ENCODE results near the gene NCAPH2.
"Not testable (repeated sequence)": the region's sequence is repeated elsewhere in the genome, so short reads cannot be mapped to it uniquely, and the experiment has no call there.

Gene NCAPH2

DNA sequence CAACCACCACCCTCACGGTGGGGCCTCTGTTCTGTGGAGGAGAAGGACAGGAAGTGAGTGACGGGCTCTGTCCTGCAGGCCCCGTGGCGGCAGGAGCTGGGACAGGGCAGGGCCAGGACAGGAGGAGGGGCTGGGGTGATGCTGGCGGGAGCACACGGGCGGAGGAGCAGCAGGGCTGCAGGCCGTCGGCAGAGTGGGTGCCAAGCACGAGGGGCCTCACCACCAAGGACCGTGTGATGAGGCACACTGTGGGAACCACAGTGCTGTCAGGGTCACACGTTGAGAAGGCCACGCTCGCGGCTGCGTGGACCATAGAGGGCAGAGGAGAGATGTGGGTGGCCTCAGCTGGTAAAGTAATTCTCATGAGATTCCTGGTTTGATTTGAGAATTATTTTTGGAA lies 8.9 kb downstream of the NCAPH2 start:
- DNase-seq (ENCODE audit: insufficient read length, low spot score) (no peak), FAIRE-seq (no peak)

DNA sequence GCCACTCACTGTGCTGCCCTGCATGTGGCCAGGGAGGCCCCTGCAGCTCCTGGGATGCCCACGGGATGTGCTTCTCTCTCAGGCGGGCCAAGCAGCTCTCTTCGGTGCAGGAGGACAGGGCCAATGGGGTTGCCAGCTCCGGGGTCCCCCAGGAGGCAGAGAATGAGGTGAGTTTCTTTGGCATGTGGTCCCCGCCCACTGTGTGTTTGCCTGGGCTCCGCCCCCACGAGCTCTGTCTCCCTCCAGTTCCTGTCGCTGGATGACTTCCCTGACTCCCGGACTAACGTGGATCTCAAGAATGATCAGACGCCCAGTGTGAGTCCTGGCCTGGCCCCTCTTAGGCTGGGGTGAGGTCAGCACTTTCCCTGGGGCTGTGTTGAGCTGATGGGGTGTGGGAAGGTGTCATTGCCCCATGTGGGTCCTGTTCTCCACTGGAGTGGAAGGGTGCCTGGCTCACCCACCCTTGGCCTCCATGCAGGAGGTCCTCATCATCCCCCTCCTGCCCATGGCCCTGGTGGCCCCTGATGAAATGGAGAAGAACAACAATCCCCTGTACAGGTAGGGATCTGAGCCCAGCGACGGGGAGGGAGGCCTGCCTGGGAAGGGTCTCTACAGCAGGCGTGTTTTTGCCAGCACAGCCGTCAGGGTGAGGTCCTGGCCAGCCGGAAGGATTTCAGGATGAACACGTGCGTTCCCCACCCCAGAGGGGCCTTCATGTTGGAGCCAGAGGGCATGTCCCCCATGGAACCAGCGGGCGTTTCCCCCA lies 9.7 kb downstream of the NCAPH2 start:
- FAIRE-seq (no peak), DNase-seq (ENCODE audit: insufficient read length, low spot score) (no peak)

DNA sequence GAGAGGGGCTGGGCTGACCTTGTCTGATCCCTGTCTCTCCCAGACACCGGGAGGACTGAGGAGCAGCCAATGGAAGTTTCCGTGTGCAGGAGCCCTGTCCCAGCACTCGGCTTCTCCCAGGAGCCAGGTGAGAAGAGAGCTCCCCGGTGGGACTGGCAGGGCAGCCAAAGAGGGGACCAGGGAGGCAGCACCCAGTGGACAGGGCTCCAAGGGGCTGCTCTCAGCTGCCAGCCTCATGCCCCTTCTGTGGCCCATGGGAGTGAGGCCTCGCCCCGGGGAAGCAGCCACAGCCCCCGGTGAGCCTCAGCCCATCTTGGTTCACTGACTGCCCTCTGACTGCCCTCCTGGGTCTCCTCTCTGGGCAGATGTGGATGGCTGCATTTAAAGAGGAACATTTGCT lies 10.6 kb downstream of the NCAPH2 start:
- FAIRE-seq: no peak

DNA sequence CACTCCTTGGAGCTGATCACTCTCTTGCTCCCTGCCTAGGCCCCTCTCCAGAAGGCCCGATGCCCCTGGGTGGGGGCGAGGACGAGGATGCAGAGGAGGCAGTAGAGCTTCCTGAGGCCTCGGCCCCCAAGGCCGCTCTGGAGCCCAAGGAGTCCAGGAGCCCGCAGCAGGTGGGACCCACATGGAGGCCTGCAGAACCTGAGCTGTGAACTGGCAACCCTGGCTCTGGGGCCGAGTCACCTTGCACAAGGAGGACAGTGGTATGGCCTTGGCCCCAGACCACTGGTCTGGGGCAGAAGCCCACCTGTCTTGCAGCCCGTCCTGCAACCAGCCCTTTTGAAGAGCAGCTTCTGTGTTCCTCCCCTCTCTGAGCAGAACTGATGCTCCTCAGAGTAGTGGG lies 11.1 kb downstream of the NCAPH2 start:
- FAIRE-seq (no peak), DNase-seq (ENCODE audit: insufficient read length, low spot score) (no peak)

More for the DNA sequence above, 10.6 kb downstream of the NCAPH2 start:
- DNase-seq (ENCODE audit: insufficient read length, low spot score): no peak

DNA sequence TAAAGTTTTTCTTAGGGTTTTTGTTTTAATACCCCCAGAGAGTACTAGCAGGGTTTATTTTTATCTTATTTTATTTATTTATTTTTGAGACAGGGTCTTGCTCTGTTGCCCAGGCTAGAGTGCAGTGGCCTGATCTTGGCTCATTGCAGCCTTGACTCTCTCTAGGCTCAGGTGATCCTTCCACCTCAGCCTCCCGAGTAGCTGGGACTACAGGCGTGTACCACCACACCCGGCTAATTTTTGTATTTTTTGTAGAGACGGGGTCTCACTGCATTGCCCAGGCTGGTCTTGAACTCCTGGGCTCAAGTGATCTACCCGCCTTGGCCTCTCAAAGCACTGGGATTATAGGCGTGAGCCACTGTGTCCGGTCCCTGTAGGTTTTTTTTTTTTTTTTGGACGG lies 12.2 kb downstream of the NCAPH2 start:
- FAIRE-seq: not testable (repeated sequence)

DNA sequence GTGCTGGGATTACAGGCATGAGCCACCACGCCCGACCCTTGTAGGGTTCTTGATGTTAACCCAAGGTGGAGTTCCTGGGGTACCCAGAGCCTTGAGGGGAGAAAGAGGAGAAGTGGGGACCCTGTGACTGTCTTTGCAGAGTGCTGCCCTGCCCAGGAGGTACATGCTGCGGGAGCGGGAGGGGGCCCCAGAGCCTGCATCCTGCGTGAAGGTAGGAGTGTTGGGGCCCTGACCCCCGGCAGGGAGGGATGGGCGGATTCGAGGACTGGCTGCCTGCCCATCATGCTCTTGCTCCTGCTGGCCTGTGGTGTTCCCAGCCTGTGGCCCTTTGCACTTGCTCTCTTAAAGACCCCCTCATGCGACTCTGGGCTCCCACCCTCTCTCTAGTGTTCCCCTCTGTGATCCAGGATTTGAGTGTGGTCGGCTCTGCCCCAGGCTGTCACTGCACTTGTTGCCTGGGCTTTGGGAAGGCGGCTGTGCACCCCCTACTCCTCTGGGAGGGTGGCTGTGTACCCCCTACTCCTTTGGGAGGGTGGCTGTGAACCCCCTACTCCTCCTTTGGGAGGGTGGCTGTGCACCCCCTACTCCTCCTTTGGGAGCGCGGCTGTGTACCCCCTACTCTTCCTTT lies 12.9 kb downstream of the NCAPH2 start:
- FAIRE-seq (no peak), DNase-seq (ENCODE audit: insufficient read length, low spot score) (no peak)

More for the DNA sequence above, 12.2 kb downstream of the NCAPH2 start:
- DNase-seq (ENCODE audit: insufficient read length, low spot score): not testable (repeated sequence)

DNA sequence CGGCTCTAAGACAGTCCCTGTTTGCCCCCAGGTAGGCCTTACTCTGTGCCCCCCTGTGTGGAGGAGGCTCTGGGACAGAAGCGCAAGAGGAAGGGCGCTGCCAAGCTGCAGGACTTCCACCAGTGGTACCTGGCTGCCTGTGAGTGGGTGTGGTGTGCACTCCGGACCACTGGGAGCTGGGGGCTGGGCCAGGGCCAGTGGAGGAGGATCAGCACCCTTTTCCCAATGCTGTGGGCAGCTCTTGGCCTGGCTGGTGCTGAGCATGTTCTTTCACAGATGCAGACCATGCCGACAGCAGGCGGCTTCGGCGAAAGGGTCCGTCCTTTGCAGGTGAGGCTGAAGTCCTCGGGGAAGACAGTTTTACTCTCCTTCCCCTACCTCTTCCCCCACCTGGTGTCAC lies 13.7 kb downstream of the NCAPH2 start:
- no peak for DNase-seq (ENCODE audit: insufficient read length, low spot score)
- FAIRE-seq: no peak

DNA sequence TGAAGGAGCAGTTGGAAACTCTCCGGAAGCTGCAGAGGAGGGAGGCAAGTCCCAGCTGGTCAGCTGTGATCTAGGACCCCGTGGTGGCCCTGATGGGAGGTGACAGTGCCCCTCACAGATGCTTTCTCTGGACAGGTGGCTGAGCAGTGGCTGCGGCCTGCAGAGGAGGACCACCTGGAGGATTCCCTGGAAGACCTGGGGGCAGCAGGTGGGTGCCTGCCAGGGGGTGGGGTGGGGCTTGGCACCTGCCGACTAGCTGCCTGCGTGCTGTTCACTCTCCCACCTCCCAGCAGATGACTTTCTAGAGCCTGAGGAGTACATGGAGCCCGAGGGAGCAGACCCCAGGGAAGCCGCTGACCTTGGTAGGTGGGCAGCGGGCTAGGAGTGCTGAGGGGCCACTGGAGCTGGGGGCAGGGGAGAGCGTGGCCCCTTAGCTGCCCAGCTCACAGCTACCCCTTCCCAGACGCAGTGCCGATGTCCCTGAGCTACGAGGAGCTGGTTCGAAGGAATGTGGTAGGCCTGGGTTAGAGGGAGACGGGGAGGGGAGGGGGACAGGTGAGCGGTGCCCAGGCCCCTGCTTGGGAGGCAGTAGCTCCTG lies 14.3 kb downstream of the NCAPH2 start:
- FAIRE-seq (no peak), DNase-seq (ENCODE audit: insufficient read length, low spot score) (no peak)

DNA sequence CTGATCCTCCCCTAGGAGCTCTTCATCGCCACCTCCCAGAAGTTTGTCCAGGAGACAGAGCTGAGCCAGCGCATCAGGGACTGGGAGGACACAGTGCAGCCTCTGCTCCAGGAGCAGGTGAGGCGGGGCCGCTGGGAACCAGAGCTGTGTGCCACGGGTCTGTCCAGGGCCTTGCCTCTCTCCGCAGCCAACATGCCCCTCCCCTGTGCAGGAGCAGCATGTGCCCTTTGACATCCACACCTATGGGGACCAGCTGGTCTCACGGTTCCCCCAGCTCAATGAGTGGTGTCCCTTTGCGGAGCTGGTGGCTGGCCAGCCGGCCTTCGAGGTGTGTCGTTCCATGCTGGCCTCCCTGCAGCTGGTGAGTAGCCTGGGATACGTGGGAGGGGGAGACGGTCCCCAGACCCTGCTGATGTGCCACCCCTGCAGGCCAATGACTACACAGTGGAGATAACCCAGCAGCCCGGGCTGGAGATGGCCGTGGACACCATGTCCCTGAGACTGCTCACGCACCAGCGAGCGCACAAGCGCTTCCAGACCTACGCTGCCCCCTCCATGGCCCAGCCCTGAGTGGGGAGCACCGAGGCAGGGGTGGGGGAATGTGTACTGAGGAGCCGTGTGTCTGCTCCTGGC lies 14.9 kb downstream of the NCAPH2 start:
- DNase-seq (ENCODE audit: insufficient read length, low spot score) (no peak), FAIRE-seq (no peak)

DNA sequence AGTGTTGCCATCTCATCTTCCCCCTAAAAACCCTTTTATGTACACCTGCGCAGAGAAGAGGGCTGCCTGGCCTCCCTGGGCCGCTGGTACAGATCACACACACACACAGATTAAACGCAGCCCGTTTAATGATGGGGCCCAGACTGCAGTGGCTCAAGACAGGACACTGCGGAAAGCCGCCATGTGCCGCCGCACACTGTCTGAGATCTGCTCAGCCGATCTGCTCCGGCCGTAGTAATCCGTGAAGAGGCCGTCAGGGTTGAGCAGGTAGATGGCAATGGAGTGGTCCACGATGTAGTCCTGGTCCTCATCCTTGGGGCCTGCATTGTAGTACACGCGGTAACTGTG lies 15.4 kb downstream of the NCAPH2 start:
- FAIRE-seq (no peak), DNase-seq (ENCODE audit: insufficient read length, low spot score) (no peak)

DNA sequence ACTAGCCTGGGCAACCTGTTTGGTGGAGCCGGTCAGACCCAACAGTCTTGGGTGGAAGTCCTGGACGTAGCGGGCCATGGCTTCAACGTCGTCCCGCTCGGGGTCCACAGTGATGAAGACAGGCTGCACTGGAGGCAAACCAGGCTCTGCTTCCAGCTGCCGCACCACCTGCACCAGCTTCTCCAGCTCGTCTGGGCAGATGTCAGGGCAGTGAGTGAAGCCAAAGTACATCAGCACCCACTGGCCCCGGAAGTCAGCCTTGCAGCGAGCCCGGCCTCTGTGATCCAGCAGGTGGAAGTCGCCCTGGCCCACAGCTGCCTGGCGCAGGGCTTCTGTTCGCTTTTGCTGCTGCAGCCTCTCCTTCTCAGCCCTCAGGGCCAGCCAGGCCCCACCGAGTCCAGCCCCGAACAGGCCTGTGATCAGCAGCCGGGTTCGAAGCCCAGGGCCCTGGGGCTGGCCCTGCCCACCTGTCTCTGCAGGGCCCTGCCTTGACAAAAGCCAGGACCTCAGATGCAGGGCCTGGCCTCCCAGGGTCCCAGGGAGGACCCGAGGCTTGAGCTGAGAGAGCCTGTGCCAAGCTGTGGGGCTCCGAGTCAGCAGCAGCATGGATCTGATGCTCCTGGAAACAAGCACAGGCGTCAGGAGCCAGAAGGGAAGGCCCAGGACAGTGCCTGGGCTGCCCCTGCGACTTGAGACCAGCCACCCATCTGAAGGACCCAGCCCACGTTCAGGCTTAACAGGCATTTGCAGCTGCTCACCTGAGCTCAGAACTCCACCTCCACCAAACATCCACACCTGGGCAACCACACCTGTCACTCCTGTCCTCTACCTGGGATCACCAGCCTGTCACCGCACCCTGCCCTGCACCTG lies 16.0 kb downstream of the NCAPH2 start:
- DNase-seq (ENCODE audit: insufficient read length, low spot score) (no peak), FAIRE-seq (no peak)

DNA sequence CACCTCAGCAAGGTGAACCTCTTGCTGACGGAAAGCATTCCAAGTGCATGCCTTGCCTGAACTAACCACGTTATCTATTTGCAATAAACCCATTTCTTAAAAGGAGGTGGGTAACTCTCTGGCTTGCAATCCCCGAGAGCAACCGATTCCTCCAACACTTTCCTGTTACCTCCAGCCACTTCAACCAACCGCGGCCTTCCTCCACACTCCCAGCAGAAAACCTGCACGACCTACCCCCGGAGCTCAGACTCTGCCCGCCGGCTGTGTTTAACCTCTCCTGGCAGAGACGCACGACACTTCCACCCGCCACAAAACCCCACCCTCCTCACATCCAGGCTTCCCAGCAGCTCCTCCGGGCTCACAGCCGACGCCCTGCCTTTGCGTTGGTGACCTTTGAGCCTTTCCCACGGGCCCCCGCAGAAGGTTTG lies 16.7 kb downstream of the NCAPH2 start:
- DNase-seq (ENCODE audit: insufficient read length, low spot score): no peak
- no peak for FAIRE-seq

DNA sequence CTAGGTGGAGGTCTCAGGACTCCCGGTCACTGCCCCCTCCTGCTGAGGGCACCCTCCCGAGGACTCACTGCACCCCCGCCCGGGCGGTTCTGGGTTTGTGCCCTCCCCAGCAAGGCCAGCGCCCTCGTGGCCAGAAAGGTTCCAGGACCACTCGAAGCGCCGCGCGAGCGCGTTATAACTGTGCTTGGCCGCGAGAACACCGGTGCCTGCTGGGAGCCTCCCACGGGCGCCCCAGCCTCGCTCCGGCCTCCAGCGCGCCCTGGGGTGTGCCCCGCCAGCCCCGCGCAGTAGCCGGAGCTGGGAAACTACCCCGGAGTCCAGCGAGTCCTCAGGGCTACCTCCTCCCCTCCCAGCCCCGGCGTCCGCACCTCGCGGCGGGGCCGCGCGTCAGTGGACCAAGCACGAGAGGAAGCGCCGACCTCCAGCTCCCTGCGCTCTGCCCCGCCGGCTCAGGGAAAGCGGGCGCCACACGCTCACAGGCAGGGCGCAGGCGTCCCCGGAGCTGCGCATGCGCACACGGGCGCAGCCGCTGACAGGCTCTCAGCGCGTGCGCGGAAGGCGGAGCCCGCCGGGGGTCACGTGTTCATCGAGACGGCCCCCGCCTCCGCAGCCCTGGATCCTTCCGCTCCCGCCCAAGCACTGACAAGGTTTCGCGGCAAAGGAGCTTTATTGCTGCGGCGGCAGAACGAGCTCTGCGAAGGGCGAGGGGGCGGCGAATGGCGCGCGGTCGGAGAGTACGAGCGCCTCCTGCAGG lies 17.3 kb downstream of the NCAPH2 start, which contains the start of gene SCO2:
Gene SCO2 (minus strand): TSS at position 495 of the 754 bp plus-strand sequence. CDS start 1,187 bp downstream, outside the sequence.
- DNase-seq (ENCODE audit: insufficient read length, low spot score) (peak; percentile 96), FAIRE-seq (peak; percentile 87)

DNA sequence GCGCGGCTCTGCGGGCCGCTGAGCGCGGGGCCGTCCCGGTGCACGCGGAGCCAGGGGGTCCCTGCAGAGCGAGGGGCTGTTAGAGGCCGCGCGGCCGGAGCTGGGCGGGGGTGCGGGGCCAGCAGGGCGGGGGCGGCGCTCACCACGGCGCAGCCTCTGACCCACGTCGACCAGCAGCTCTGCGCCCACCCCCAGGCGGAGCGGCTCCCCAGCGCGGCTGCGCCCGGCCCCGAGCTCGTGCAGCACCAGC lies 17.8 kb downstream of the NCAPH2 start:
- DNase-seq (ENCODE audit: insufficient read length, low spot score) (no peak), FAIRE-seq (no peak)

DNA sequence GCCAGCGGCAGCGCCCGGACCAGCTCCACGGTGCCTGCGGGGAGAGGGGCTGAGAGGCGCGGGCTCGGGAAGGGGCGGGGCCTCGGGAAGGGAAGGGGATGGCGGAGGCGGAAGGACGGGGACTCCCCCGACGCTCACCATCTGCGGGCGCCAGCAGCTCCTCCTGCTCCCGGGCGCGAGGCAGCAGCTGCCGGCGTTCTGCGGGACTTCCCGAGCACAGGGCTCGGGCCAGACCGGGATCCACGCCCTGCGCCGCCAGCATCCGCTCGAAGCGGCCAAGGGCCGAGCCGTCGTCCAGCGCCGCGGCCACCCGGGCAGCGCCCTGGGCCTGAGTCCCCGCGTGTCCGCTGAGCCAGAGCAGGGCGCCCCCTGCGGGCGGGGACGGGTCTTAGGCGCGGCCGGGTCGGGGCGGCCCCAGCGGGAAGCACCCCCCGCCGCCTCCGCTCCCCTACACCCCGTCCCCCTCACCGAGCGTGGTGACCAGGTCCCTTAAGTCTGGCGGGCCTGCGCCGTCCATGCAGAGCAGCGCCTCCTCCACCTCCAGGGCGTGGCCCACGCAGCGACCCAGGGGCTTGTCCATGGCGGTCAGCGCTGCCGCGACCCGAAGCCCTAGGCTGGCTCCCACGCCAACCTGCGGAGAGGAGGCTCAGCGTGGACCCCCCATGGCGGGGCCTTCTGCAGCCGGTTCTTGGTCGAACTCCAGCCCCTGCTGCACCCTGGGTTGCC lies 18.2 kb downstream of the NCAPH2 start:
- DNase-seq (ENCODE audit: insufficient read length, low spot score) (peak; percentile 51), FAIRE-seq (no peak)

DNA sequence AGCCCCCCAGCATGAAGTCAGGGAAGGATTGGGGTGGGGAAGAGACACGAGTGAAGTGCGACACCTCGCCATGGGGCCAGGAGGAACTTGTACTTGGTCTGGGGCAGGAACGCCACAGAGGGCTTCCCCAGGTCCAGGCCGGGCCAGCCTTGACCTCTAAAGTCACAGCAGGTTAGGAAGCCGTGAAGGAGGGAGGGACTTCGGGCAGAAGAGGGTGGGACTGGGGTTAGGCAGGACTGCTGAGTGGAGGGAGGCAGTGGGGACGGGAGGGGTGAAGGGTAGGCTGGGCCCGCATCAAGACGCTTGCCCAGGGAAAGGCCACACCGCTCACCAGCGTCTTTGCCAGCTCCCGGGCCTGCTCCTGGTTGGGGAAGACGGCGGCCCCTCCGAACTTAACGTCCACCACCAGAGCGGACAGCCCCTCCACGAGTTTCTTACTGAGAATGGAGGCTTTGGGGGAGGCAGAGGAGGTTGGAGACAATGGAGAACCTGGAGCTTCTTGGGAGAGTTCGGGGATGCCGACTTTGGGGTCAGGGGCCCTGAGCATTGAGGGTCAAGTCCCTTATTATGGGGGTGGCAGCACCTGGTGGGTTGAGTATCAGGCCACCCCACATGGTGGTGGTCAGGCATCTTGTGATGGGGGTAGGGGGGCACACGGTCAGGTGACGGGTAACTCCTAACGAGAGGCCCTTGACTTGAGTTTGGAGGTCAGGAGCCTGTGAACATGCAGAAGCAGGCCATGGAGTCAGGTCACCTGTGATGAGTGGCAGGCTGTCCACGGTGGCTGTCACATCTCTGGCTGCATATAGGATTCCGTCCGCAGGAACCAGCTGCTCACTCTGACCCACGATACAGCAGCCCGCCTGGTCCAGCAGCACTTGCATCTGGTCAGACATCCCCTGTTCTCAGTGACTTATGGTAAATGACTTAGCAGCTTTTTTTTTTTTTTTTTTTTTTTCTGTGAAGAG lies 19.1 kb downstream of the NCAPH2 start:
- DNase-seq (ENCODE audit: insufficient read length, low spot score) (no peak), FAIRE-seq (no peak)

DNA sequence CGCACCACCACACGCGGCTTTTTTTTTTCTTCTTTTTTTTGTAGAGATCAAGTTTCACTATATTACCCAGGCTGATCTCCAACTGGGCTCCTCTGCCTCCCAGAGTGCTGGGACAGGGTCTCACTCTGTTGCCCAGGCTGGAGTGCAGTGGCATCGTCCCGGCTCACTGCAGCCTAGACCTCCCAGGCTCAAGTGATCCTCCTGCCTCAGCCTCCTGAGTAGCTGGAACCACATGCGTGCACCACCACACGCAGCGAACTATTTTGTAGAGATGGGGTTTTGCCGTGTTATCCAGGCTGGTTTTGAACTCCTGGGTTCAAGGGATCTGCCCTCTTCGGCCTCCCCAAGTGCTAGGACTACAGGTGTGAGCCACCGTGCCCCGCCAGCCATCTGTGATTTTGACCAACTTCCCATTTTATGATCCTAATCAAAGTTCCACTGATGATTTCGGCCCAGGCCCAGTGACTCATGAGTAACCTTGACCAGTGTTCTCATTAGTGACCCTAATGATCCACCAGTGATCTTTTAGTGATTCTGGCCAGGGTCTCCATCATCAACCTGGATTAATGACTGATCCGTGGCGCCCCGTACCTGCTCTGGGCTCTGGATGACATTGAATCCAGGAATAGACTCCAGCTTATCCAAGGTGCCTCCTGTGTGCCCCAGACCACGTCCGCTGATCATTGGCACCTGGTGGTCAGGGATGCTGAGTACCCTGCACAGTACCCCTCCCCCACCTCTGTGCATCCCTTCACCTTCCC lies 20.1 kb downstream of the NCAPH2 start:
- no peak for FAIRE-seq
- DNase-seq (ENCODE audit: insufficient read length, low spot score): no peak

All from HTR-8/SVneo (cell line).